Lower leg skin (tissue), 3 donors: Measurements from ENCODE around the gene TKTL1.
"Not testable (repeated sequence)": the region's sequence is repeated elsewhere in the genome, so short reads cannot be mapped to it uniquely, and the experiment has no call there.

ENCODE experiments used
- POLR2A ChIP-seq, 2 donors: fragments of 450-650 bp; IDR thresholded peaks; one replicate each; pipeline ENCODE4 v1.6.1; 2016 to 2017; ENCODE audit warnings: antibody characterized with exemption in 2 of 2, mild to moderate bottlenecking in 1 of 2, moderate library complexity in 1 of 2
- TF ChIP-seq, protein P1 (sequence below), 3 donors: fragments of 450-650 bp; IDR thresholded peaks; one replicate each; pipeline ENCODE4 v1.5.1; 2016; ENCODE audit warnings: antibody characterized with exemption in 3 of 3, mild to moderate bottlenecking in 3 of 3, moderate library complexity in 2 of 3

DNA sequence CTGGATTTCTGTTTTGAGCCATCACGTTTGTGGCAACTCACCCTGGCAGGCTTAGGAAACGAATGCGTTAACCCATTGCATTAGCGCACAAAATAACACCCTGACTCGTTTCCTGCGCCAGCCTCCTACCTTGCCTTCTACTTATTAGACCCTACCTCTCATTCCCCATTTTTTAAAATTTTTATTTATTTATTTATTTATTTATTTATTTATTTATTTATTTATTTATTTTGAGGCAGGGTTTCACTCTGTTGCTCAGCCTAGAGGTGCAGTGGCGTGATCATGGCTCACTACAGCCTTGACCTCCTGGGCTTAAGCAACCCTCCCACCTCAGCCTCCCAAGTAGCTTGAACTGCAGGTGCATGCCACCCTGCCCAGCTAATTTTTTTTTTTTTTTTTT is 7.4 kb downstream of the TKTL1 start:
- TF ChIP-seq, protein P1, sequence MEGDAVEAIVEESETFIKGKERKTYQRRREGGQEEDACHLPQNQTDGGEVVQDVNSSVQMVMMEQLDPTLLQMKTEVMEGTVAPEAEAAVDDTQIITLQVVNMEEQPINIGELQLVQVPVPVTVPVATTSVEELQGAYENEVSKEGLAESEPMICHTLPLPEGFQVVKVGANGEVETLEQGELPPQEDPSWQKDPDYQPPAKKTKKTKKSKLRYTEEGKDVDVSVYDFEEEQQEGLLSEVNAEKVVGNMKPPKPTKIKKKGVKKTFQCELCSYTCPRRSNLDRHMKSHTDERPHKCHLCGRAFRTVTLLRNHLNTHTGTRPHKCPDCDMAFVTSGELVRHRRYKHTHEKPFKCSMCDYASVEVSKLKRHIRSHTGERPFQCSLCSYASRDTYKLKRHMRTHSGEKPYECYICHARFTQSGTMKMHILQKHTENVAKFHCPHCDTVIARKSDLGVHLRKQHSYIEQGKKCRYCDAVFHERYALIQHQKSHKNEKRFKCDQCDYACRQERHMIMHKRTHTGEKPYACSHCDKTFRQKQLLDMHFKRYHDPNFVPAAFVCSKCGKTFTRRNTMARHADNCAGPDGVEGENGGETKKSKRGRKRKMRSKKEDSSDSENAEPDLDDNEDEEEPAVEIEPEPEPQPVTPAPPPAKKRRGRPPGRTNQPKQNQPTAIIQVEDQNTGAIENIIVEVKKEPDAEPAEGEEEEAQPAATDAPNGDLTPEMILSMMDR (IDR thresholded peaks at IDR 0.05) = not testable (repeated sequence)
- not testable (repeated sequence) for TF ChIP-seq POLR2A (IDR thresholded peaks at IDR 0.05)
